ENCODE results near the gene MTHFD1. TPM values are rescaled to one million over a fixed set of nuclear protein-coding genes. Genes with fewer than 3 reads are reported as not detected.
A peak's percentile ranks its signal among the peaks of the same experiment; 100 is the strongest.

Gene MTHFD1
- total and polyA plus RNA-seq, 2 experiments from 2014 or later, result 24.4 to 29.5 TPM

DNA sequence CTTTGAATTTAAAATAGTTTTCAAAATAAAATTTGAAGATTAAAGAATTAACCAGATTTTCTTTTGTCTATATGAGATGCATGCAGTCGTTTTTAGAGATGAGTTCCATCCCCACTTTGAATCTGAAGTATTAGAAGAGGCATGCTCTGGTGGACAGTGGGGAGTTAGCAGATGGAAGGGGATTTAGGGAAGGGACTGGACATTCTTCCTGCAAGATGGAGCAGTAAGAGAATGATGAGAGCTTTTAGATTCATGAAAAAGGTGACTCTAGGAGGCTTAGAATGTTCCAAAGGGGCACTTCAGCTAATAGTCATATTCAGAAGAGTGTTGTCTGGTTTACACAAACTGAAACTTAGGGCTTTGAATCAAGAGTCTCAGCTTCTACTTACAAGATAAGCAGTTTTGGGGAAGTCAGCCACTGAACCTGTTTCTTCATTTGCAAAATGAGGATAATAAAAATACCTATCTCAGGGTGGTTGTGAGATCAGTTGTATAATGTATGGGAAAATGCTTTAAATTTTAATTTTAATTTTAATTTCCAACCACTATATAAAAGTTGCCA is 120.1 kb downstream of the MTHFD1 start:
- Histone ChIP-seq H4K20me1 (ENCODE audit: insufficient read depth, poor library complexity, severe bottlenecking) (peaks cover 77% of the 10 kb centered on the region), H3K9me3 (ENCODE audit: low read depth) (no peaks in the 10 kb centered on the region), H3K79me2 (peaks cover 80% of the 10 kb centered on the region), H3K4me1 (ENCODE audit: insufficient read depth) (peaks cover 27% of the 10 kb centered on the region), H2AFZ (no peak overlapping the region), H3K9me2 (replicated peaks; ENCODE audit: insufficient read depth) (no peaks in the 10 kb centered on the region), H3K4me3 (no peak overlapping the region), H3K27ac (peak overlapping the region; percentile 100), H3K27me3 (no peaks in the 10 kb centered on the region), H3K36me3 (replicated peaks; ENCODE audit: insufficient read depth, low read depth) (no peaks in the 10 kb centered on the region), H3K4me2 (peak overlapping the region; percentile 90)
- no peak for DNase-seq (ENCODE audit: low spot score)
- WGBS (ENCODE audit: low lambda C conversion rate, missing lambda C conversion rate), result 59% methylated on average over 1 of the region's 1 CpG
- TF ChIP-seq, protein P1, sequence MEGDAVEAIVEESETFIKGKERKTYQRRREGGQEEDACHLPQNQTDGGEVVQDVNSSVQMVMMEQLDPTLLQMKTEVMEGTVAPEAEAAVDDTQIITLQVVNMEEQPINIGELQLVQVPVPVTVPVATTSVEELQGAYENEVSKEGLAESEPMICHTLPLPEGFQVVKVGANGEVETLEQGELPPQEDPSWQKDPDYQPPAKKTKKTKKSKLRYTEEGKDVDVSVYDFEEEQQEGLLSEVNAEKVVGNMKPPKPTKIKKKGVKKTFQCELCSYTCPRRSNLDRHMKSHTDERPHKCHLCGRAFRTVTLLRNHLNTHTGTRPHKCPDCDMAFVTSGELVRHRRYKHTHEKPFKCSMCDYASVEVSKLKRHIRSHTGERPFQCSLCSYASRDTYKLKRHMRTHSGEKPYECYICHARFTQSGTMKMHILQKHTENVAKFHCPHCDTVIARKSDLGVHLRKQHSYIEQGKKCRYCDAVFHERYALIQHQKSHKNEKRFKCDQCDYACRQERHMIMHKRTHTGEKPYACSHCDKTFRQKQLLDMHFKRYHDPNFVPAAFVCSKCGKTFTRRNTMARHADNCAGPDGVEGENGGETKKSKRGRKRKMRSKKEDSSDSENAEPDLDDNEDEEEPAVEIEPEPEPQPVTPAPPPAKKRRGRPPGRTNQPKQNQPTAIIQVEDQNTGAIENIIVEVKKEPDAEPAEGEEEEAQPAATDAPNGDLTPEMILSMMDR (IDR thresholded peaks at IDR 0.05; ENCODE audit: poor library complexity), result no peak
- TF ChIP-seq EZH2phosphoT487 (IDR thresholded peaks at IDR 0.05; ENCODE audit: low read depth, severe bottlenecking, unreplicated experiment) (no peak), EZH2 (IDR thresholded peaks at IDR 0.05; ENCODE audit: borderline replicate concordance) (no peak)

DNA sequence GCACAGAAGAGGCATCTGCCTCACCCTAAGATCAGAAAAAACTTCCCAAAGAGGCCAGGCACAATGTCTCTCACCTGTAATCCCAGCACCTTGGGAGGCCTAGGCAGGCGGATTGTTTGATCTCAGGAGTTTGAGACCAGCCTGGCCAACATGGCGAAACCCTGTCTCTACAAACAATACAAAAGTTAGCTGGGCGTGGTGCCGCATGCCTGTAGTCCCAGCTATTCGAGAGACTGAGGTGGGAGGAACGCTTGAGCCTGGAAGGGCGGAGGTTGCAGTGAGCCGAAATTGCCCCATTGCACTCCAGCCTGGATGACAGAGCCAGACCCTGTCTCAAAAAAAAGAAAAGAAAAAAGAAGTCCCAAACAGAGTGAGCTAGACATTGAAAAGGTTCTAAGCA is 120.9 kb downstream of the MTHFD1 start:
- no peak overlapping the region for H3K4me3 ChIP-seq
- no peaks in the 10 kb centered on the region for H3K9me2 ChIP-seq (replicated peaks; ENCODE audit: insufficient read depth)
- TF ChIP-seq EZH2 (IDR thresholded peaks at IDR 0.05; ENCODE audit: borderline replicate concordance), result no peak
- TF ChIP-seq, protein P1 (IDR thresholded peaks at IDR 0.05; ENCODE audit: poor library complexity), result no peak
- TF ChIP-seq EZH2phosphoT487 (IDR thresholded peaks at IDR 0.05; ENCODE audit: low read depth, severe bottlenecking, unreplicated experiment), result no peak
- H4K20me1 ChIP-seq (ENCODE audit: insufficient read depth, poor library complexity, severe bottlenecking), result peaks cover 84% of the 10 kb centered on the region
- no peak overlapping the region for H2AFZ ChIP-seq
- DNase-seq (ENCODE audit: low spot score), result no peak
- no peak overlapping the region for H3K27ac ChIP-seq
- H3K4me2 ChIP-seq, result peak overlapping the region; percentile 90
- H3K27me3 ChIP-seq, result no peaks in the 10 kb centered on the region
- H3K79me2 ChIP-seq, result peaks cover 87% of the 10 kb centered on the region
- no peaks in the 10 kb centered on the region for H3K36me3 ChIP-seq (replicated peaks; ENCODE audit: insufficient read depth, low read depth)
- WGBS (ENCODE audit: low lambda C conversion rate, missing lambda C conversion rate), result 70% methylated on average over 8 of the region's 8 CpGs
- H3K9me3 ChIP-seq (ENCODE audit: low read depth), result no peaks in the 10 kb centered on the region
- H3K4me1 ChIP-seq (ENCODE audit: insufficient read depth), result peaks cover 27% of the 10 kb centered on the region

Small RNAs within 50 kb of the gene (small RNA-seq; reads per million reads assigned to genes)
- gene AL161756.2, result not detected

Other genes with a start within 250 kb of the MTHFD1 start
- 0.28 and 1.00 TPM in 2 replicates for gene ESR2, start 94.0 kb upstream of the MTHFD1 start, total RNA-seq
- gene ESR2, start 94.0 kb upstream of the MTHFD1 start, polyA plus RNA-seq, result 0.26 TPM in 1 of 2 replicates, not detected in the other
- gene AKAP5, start 77.1 kb downstream of the MTHFD1 start, total RNA-seq, result 7.8 and 9.4 TPM in 2 replicates
- 0.60 and 1.4 TPM in 2 replicates for gene AKAP5, start 77.1 kb downstream of the MTHFD1 start, polyA plus RNA-seq
- gene ZBTB25, start 115.5 kb downstream of the MTHFD1 start, total RNA-seq, result 7.2 and 8.4 TPM in 2 replicates
- gene ZBTB25, start 115.5 kb downstream of the MTHFD1 start, polyA plus RNA-seq, result 7.0 and 8.4 TPM in 2 replicates
- 60.4 and 65.3 TPM in 2 replicates for gene ZBTB1, start 116.4 kb downstream of the MTHFD1 start, total RNA-seq
- 23.6 and 30.3 TPM in 2 replicates for gene ZBTB1, start 116.4 kb downstream of the MTHFD1 start, polyA plus RNA-seq
- gene HSPA2, start 152.4 kb downstream of the MTHFD1 start, total RNA-seq, result 0.93 and 3.3 TPM in 2 replicates
- gene HSPA2, start 152.4 kb downstream of the MTHFD1 start, polyA plus RNA-seq, result 2.9 and 5.0 TPM in 2 replicates
- 0.20 and 0.23 TPM in 2 replicates for gene PPP1R36, start 161.6 kb downstream of the MTHFD1 start, total RNA-seq
- 0.11 TPM in 1 of 2 replicates, not detected in the other for gene PPP1R36, start 161.6 kb downstream of the MTHFD1 start, polyA plus RNA-seq